H1 (cell line): ENCODE data around the gene POU5F1. TPM values are rescaled to one million over a fixed set of nuclear protein-coding genes. Genes with fewer than 3 reads are reported as not detected.
A peak's percentile ranks its signal among the peaks of the same experiment; 100 is the strongest.
"Not testable (repeated sequence)": the region's sequence is repeated elsewhere in the genome, so short reads cannot be mapped to it uniquely, and the experiment has no call there.

Source experiments
- CTCF ChIA-PET: fragments of 300-600 bp; sonication (Branson Sonifier 250); formaldehyde crosslinking; loops from one replicate; lab custom pipeline; 2021; ENCODE audit not compliant: partially characterized antibody; lab: Charles Lee
- POLR2A ChIA-PET: fragments of 300-600 bp; sonication (Branson Sonifier 250); formaldehyde crosslinking; loops from one replicate; lab custom pipeline; 2021; ENCODE audit warnings: inconsistent platforms; ENCODE audit not compliant: partially characterized antibody; lab: Charles Lee
- DNase-seq, 2 experiments: peaks; one replicate each; pipeline versions ENCODE4 v3.0.0 to v3.0.0-alpha.2; 2010 to 2022; ENCODE audit warnings: low spot score in 2 of 2, low read depth in 1 of 2, mixed read lengths in 1 of 2
- FAIRE-seq: peaks from 2 replicates; lab custom pipeline; 2011; peaks lifted over from hg19 to GRCh38; lab: Jason Lieb, UNC
- H2AFZ ChIP-seq: 2 replicates; pipeline ENCODE4 v1.8.1; 2012; ENCODE audit warnings: low read length, inconsistent platforms
- H2AK5ac ChIP-seq: 2 replicates; pipeline ENCODE4 v1.6.1; 2013; ENCODE audit warnings: low read depth, low read length
- H2BK120ac ChIP-seq: replicated peaks from 2 replicates; pipeline ENCODE3; 2013; ENCODE audit warnings: low read depth, low read length, inconsistent platforms
- H2BK12ac ChIP-seq: 2 replicates; pipeline ENCODE4 v1.6.1; 2013; ENCODE audit warnings: low read depth, low read length
- H2BK15ac ChIP-seq: 2 replicates; pipeline ENCODE4 v1.6.1; 2013; ENCODE audit warnings: low read length
- H2BK20ac ChIP-seq: 2 replicates; pipeline ENCODE4 v1.6.1; 2013; ENCODE audit warnings: low read length
- H2BK5ac ChIP-seq: 2 replicates; pipeline ENCODE4 v1.6.1; 2013; ENCODE audit warnings: low read depth, low read length
- H3K14ac ChIP-seq: 2 replicates; pipeline ENCODE4 v1.6.1; 2013; ENCODE audit warnings: inconsistent platforms; ENCODE audit not compliant: insufficient read length
- H3K18ac ChIP-seq: 2 replicates; pipeline ENCODE4 v1.6.1; 2013; ENCODE audit warnings: low read length; ENCODE audit errors: extremely low read depth
- H3K23ac ChIP-seq: 2 replicates; pipeline ENCODE4 v1.6.1; 2013; ENCODE audit warnings: inconsistent platforms; ENCODE audit not compliant: insufficient read length
- H3K23me2 ChIP-seq: 2 replicates; pipeline ENCODE4 v1.6.1; 2013; ENCODE audit warnings: low read depth, low read length
- H3K27ac ChIP-seq: 2 replicates; pipeline ENCODE4 v1.6.1; 2011; ENCODE audit warnings: low read depth, low read length, inconsistent platforms
- H3K27me3 ChIP-seq, 4 experiments: replicated peaks in 1 of 4; 1 replicate in 1 of 4; 2 replicates in 3 of 4; pipeline versions ENCODE4 v1.6.1 to v1.8.1; 2011 to 2013; ENCODE audit warnings: low read length in 3 of 4, mild to moderate bottlenecking in 3 of 4, inconsistent platforms in 2 of 4, mixed read lengths in 2 of 4, moderate library complexity in 1 of 4; ENCODE audit not compliant: control insufficient read depth in 3 of 4, insufficient read depth in 3 of 4; ENCODE audit errors: extremely low read depth in 1 of 4
- H3K36me3 ChIP-seq, 4 experiments: 2 replicates each; pipeline versions ENCODE4 v1.6.1 to v1.8.1; 2011 to 2013; ENCODE audit warnings: mild to moderate bottlenecking in 4 of 4, low read length in 3 of 4, moderate library complexity in 2 of 4, control low read depth in 1 of 4, inconsistent platforms in 1 of 4; ENCODE audit not compliant: insufficient read depth in 4 of 4, control insufficient read depth in 2 of 4
- H3K4ac ChIP-seq: replicated peaks from 2 replicates; pipeline ENCODE3; 2013; ENCODE audit warnings: low read length, low read depth, mixed read lengths, inconsistent platforms; ENCODE audit not compliant: insufficient read length
- H3K4me1 ChIP-seq, 4 experiments: replicated peaks in 1 of 4; 1 replicate in 1 of 4; 2 replicates in 3 of 4; pipeline versions ENCODE4 v1.6.1 to v1.8.1; 2011 to 2013; ENCODE audit warnings: low read length in 3 of 4, inconsistent platforms in 2 of 4, mixed read lengths in 1 of 4; ENCODE audit not compliant: insufficient read depth in 4 of 4, control insufficient read depth in 3 of 4
- H3K4me2 ChIP-seq, 2 experiments: 2 replicates each; pipeline versions ENCODE4 v1.6.1 to v1.8.1; 2011 to 2013; ENCODE audit warnings: low read depth in 2 of 2, low read length in 2 of 2, control low read depth in 1 of 2, inconsistent platforms in 1 of 2, mild to moderate bottlenecking in 1 of 2; ENCODE audit not compliant: insufficient read depth in 1 of 2
- H3K4me3 ChIP-seq, 4 experiments: fragments of 200-600, 300-600 bp in 1 of 4; sonication (generic), shearing (Covaris generic), sonication (Bioruptor Twin) in 1 of 4; 2 replicates each; pipeline versions ENCODE4 v1.5.1 to v1.8.1; 2011 to 2016; ENCODE audit warnings: low read length in 4 of 4, low read depth in 3 of 4, control low read depth in 2 of 4, inconsistent platforms in 2 of 4, mild to moderate bottlenecking in 2 of 4, mixed read lengths in 1 of 4, moderate library complexity in 1 of 4; ENCODE audit not compliant: insufficient read depth in 2 of 4; ENCODE audit errors: extremely low read depth in 1 of 4
- H3K56ac ChIP-seq: replicated peaks from 2 replicates; pipeline ENCODE3; 2013; ENCODE audit warnings: low read depth, mild to moderate bottlenecking, mixed read lengths, low read length, inconsistent platforms; ENCODE audit not compliant: insufficient read length
- H3K79me1 ChIP-seq: 2 replicates; pipeline ENCODE4 v1.6.1; 2013; ENCODE audit warnings: low read depth, low read length, control low read depth
- H3K79me2 ChIP-seq, 2 experiments: 2 replicates each; pipeline versions ENCODE4 v1.6.1 to v1.8.1; 2012 to 2013; ENCODE audit warnings: low read length in 2 of 2, mild to moderate bottlenecking in 2 of 2, inconsistent platforms in 1 of 2; ENCODE audit not compliant: insufficient read depth in 2 of 2, control insufficient read depth in 1 of 2
- H3K9ac ChIP-seq, 4 experiments: replicated peaks in 1 of 4; 1 replicate in 1 of 4; 2 replicates in 3 of 4; pipeline versions ENCODE4 v1.6.1 to v1.8.1; 2011 to 2013; ENCODE audit warnings: low read depth in 3 of 4, low read length in 3 of 4, control low read depth in 2 of 4, mild to moderate bottlenecking in 2 of 4, moderate library complexity in 2 of 4, inconsistent platforms in 1 of 4; ENCODE audit errors: extremely low read depth in 1 of 4
- H3K9me3 ChIP-seq, 2 experiments: 2 replicates each; pipeline versions ENCODE4 v1.6.1 to v1.8.1; 2012 to 2013; ENCODE audit warnings: mild to moderate bottlenecking in 2 of 2, moderate library complexity in 2 of 2, control low read depth in 1 of 2, inconsistent platforms in 1 of 2, low read depth in 1 of 2, low read length in 1 of 2, mixed read lengths in 1 of 2; ENCODE audit not compliant: insufficient read depth in 2 of 2
- H4K20me1 ChIP-seq, 2 experiments: replicated peaks in 1 of 2; 2 replicates each; pipeline versions ENCODE3 to v1.8.1; 2011 to 2013; ENCODE audit warnings: inconsistent platforms in 2 of 2, low read length in 2 of 2, mild to moderate bottlenecking in 1 of 2; ENCODE audit not compliant: insufficient read depth in 2 of 2, control insufficient read depth in 1 of 2
- H4K5ac ChIP-seq: 2 replicates; pipeline ENCODE4 v1.6.1; 2013; ENCODE audit warnings: low read length, low read depth, mixed read lengths, inconsistent platforms; ENCODE audit not compliant: insufficient read length
- H4K8ac ChIP-seq: 2 replicates; pipeline ENCODE4 v1.8.0; 2013; ENCODE audit warnings: mild to moderate bottlenecking, moderate library complexity, low read length, inconsistent platforms; ENCODE audit not compliant: insufficient read depth; ENCODE audit errors: extremely low read depth
- H4K91ac ChIP-seq: replicated peaks from 2 replicates; pipeline ENCODE3; 2013; ENCODE audit warnings: low read length, mixed read lengths, inconsistent platforms; ENCODE audit not compliant: insufficient read length
- PHF8 ChIP-seq: fragments of 200-600 bp; sonication (generic); conservative IDR thresholded peaks from 2 replicates; pipeline ENCODE4 v1.7.1; 2012; ENCODE audit warnings: low read depth, mild to moderate bottlenecking, inconsistent platforms, low read length, moderate library complexity
- POLR2A ChIP-seq, 2 experiments: IDR thresholded peaks; 1 replicate in 1 of 2; 2 replicates in 1 of 2; pipeline ENCODE4 v1.6.1; 2011; ENCODE audit warnings: low read depth in 2 of 2, low read length in 2 of 2, mild to moderate bottlenecking in 2 of 2; ENCODE audit errors: control extremely low read depth in 1 of 2
- SAP30 ChIP-seq: fragments of 300-600 bp; sonication (generic); IDR thresholded peaks from 2 replicates; pipeline ENCODE4 v1.7.1; 2012; ENCODE audit warnings: low read length, moderate library complexity, mild to moderate bottlenecking, inconsistent platforms; ENCODE audit not compliant: insufficient read depth, insufficient replicate concordance
- TAF1 ChIP-seq: IDR thresholded peaks from 2 replicates; pipeline ENCODE4 v1.6.1; 2011; ENCODE audit warnings: mild to moderate bottlenecking, low read depth, low read length
- WGBS, 2 experiments: shearing (Covaris generic) in 1 of 2; methylation state at CpG; one replicate each; pipeline versions ENCODE4 v1.1.6 to v1.1.7; 2013 to 2015; ENCODE audit warnings: low lambda C conversion rate in 2 of 2, mixed read lengths in 2 of 2, inconsistent platforms in 1 of 2, low coverage in 1 of 2, missing lambda C conversion rate in 1 of 2; ENCODE audit not compliant: insufficient replicate concordance in 2 of 2, insufficient coverage in 1 of 2, insufficient read length in 1 of 2; ENCODE audit errors: extremely low coverage in 1 of 2, missing lambda C conversion rate in 1 of 2; 5-methylcytosine and 5-hydroxymethylcytosine counted together
- polyA plus RNA-seq, 7 experiments: library from polyadenylated mRNA; depleted of rRNA in 3 of 7; stranded (reverse) in 5 of 7; unstranded in 2 of 7; fragments of >200 nt in 5 of 7; fragments of 200-250 nt in 2 of 7; gene quantifications; 1 replicate in 5 of 7; 2 replicates in 1 of 7; 4 replicates in 1 of 7; pipeline versions ENCODE4 v1.2.1 to v1.2.3, GENCODE V29; 2011 to 2013; ENCODE audit warnings: missing spikeins in 2 of 7, mixed read lengths in 2 of 7
- total RNA-seq: library from RNA; stranded (reverse); fragmentation: NEBNext Ultra II Directional; extraction: Animal tissue kit (Norgen Biotek cat#: 25700); gene quantifications from 2 replicates; pipeline ENCODE4 v1.2.1, GENCODE V29; 2021

Gene POU5F1
- total and polyA plus RNA-seq, 2 of the 8 experiments (the other 6 are each of a cell fraction or from before 2014, with no cell fraction given), result 2,437 to 2,526 TPM

GRCh38 chr6:31169858-31170599 is 453 bp downstream of the POU5F1 start:
- CTCF ChIA-PET, result interaction anchor here (0.6 to 5.9 kb wide), 13 partner anchors 9 to 100 kb away, joined by 3 to 56 read pairs (median 4); partner anchors contain the start of genes CCHCR1 and TCF19
- not testable (repeated sequence) for FAIRE-seq, H2BK15ac ChIP-seq, H2AK5ac ChIP-seq, H3K23ac ChIP-seq, H3K79me1 ChIP-seq
- H3K36me3 ChIP-seq, result peaks cover 6 to 12% (median 9%) of the 10 kb centered on the region in 4 experiments
- H4K5ac ChIP-seq, result peak overlapping the region; percentile 55
- peak overlapping the region; percentile 82 to 83 for H3K4me2 ChIP-seq
- peak overlapping the region; percentile 54; the same call in 1 of the 2 replicates for H4K8ac ChIP-seq
- H3K23me2 ChIP-seq, result peaks cover 13% of the 10 kb centered on the region
- H3K79me2 ChIP-seq, result peaks cover 23 to 73% of the 10 kb centered on the region in 2 experiments
- H2BK5ac ChIP-seq, result peak overlapping the region; percentile 89
- peak overlapping the region; percentile 72 to 80 (median 78) for H3K9ac ChIP-seq
- peak overlapping the region; percentile 77 for H3K27ac ChIP-seq
- H3K4me1 ChIP-seq, result peaks cover 22 to 38% (median 30%) of the 10 kb centered on the region in 4 experiments
- 2% methylated on average over 20 of the region's 23 CpGs; no CpG with 5 or more reads in 1 of the 2 experiments for WGBS, 2 experiments
- POLR2A ChIA-PET, result interaction anchor here (0.5 to 68.5 kb wide), 10 partner anchors 1 to 326 kb away, joined by 3 to 2251 read pairs (median 4); partner anchors contain the start of genes CCHCR1, CDSN, GTF2H4 and POU5F1
- H2BK12ac ChIP-seq, result 0 out of 2 replicates have a peak overlapping the region, but pooled peaks have one; percentile 30
- H3K4ac ChIP-seq, result peak overlapping the region; percentile 85
- peak overlapping the region; percentile 95 for H3K18ac ChIP-seq
- peak overlapping the region; percentile 27 for H3K56ac ChIP-seq
- H3K14ac ChIP-seq, result peak overlapping the region; percentile 90
- H4K20me1 ChIP-seq, result peaks cover 7 to 19% of the 10 kb centered on the region in 2 experiments
- peak overlapping the region; percentile 69 for H4K91ac ChIP-seq
- H3K4me3 ChIP-seq, result peak overlapping the region; percentile 70 to 92 (median 80)
- peak overlapping the region; percentile 48; the same call in 1 of the 2 replicates for H2BK20ac ChIP-seq
- peak; percentile 3 for TF ChIP-seq SAP30
- 0 out of 2 replicates have a peak, but pooled peaks have one; percentile 48 for TF ChIP-seq TAF1
- peak; percentile 23; the same call in 1 of the 2 replicates for TF ChIP-seq PHF8
- peak in 1 of 2 experiments; percentile 14; a peak in 2 of 3 replicates for TF ChIP-seq POLR2A (IDR thresholded peaks at IDR 0.05; ENCODE audit: control extremely low read depth in 1 of 2, low read depth in 2 of 2, low read length in 2 of 2)
- TF ChIP-seq, all 59 proteins: peak for 4; not testable (repeated sequence) for 55
- not testable (repeated sequence) for H3K27me3 ChIP-seq, H3K9me3 ChIP-seq, H2BK120ac ChIP-seq, H2AFZ ChIP-seq
- peak in 1 of 2 experiments; percentile 63 for DNase-seq
